Fibroblast of mammary gland (primary cell): Measurements from ENCODE around the gene LHB.
A peak's percentile ranks its signal among the peaks of the same experiment; 100 is the strongest.
"Not testable (repeated sequence)": the region's sequence is repeated elsewhere in the genome, so short reads cannot be mapped to it uniquely, and the experiment has no call there.

Source experiments
- DNase-seq: peaks from one replicate; pipeline ENCODE4 v3.0.0-alpha.2; 2010; ENCODE audit warnings: low read depth
- H3K4me3 ChIP-seq: 2 replicates; pipeline ENCODE4 v1.5.1; 2011; ENCODE audit warnings: low read depth, mild to moderate bottlenecking, low read length, moderate library complexity; ENCODE audit not compliant: control insufficient read depth
- CTCF ChIP-seq: conservative IDR thresholded peaks from 2 replicates; pipeline ENCODE4 v1.5.1; 2011; ENCODE audit warnings: low read depth, low read length, inconsistent platforms; ENCODE audit not compliant: control insufficient read depth, insufficient read depth

The LHB gene

DNA sequence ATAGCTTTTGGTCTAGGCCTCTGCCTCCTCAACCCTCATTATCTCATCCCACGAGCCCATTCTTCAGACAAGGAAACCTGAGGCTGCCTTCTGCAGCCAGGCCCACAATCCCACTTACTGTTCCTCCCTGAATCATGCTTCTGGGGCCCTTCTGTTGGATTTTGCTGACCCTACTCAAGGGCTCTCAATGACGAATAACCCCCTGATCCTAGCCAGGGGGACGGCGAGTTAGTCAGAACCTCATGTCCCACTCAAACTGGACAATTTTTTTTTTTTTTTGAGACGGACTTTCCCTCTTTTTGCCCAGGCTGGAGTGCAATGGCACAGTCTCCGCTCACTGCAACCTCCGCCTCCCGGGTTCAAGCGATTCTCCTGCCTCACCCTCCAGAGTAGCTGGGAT lies 5.2 kb upstream of the LHB start:
- no peak for TF ChIP-seq CTCF
- DNase-seq = no peak
- H3K4me3 ChIP-seq = no peak overlapping the region

- peak; percentile 70 for DNase-seq
- TF ChIP-seq CTCF = no peak
- H3K4me3 ChIP-seq = no peak overlapping the region
These were observed 4.3 kb upstream of the LHB start for GRCh38 chr19:49020931-49021895.

- DNase-seq = no peak
- H3K4me3 ChIP-seq = no peak overlapping the region
- TF ChIP-seq CTCF = no peak
These were observed 3.5 kb upstream of the LHB start for GRCh38 chr19:49020342-49020741.

GRCh38 chr19:49019242-49019932 lies 2.5 kb upstream of the LHB start:
- peak; percentile 31 for DNase-seq
- H3K4me3 ChIP-seq = peak overlapping the region; percentile 27
- TF ChIP-seq CTCF = no peak

- DNase-seq = not testable (repeated sequence)
- peak overlapping the region; percentile 31 for H3K4me3 ChIP-seq
These were observed 1.7 kb upstream of the LHB start for GRCh38 chr19:49018388-49019241.

- H3K4me3 ChIP-seq = peak overlapping the region; percentile 27
- peak; percentile 48 for DNase-seq
- peak; percentile 44 for TF ChIP-seq CTCF
These were observed 918 bp upstream of the LHB start for GRCh38 chr19:49017666-49018351.
